T-helper 1 cell treated with Interleukin-12 subunit alpha and Interleukin-12 subunit beta and Interleukin-4 antibody, amounts not matched to agents 30 μg/mL and 1 μg/mL, for 36 hours (primary cell): Measurements from ENCODE around the gene MUC5B.

Experiments used
- H3K27ac Mint-ChIP-seq: one replicate; pipeline ENCODE4 v1.8.0; 2021; ENCODE audit warnings: mild to moderate bottlenecking, mixed read lengths
- H3K27me3 Mint-ChIP-seq: one replicate; pipeline ENCODE4 v1.8.0; 2021; ENCODE audit warnings: low read depth, mixed read lengths
- H3K36me3 Mint-ChIP-seq: one replicate; pipeline ENCODE4 v1.8.0; 2021; ENCODE audit warnings: low read depth, mixed read lengths
- H3K4me1 Mint-ChIP-seq: one replicate; pipeline ENCODE4 v1.8.0; 2021; ENCODE audit warnings: low read depth, mixed read lengths
- H3K4me3 Mint-ChIP-seq: one replicate; pipeline ENCODE4 v1.8.0; 2021; ENCODE audit warnings: mild to moderate bottlenecking, moderate library complexity, mixed read lengths
- H3K9me3 Mint-ChIP-seq: one replicate; pipeline ENCODE4 v1.8.0; 2021; ENCODE audit warnings: mixed read lengths

MUC5B gene

GRCh38 chr11:1197886-1198560 is 24.8 kb upstream of the MUC5B start:
- Mint-ChIP-seq H3K27ac (no peak overlapping the region), H3K4me1 (no peaks in the 10 kb centered on the region), H3K9me3 (no peaks in the 10 kb centered on the region), H3K4me3 (no peak overlapping the region), H3K27me3 (no peaks in the 10 kb centered on the region), H3K36me3 (no peaks in the 10 kb centered on the region)

DNA sequence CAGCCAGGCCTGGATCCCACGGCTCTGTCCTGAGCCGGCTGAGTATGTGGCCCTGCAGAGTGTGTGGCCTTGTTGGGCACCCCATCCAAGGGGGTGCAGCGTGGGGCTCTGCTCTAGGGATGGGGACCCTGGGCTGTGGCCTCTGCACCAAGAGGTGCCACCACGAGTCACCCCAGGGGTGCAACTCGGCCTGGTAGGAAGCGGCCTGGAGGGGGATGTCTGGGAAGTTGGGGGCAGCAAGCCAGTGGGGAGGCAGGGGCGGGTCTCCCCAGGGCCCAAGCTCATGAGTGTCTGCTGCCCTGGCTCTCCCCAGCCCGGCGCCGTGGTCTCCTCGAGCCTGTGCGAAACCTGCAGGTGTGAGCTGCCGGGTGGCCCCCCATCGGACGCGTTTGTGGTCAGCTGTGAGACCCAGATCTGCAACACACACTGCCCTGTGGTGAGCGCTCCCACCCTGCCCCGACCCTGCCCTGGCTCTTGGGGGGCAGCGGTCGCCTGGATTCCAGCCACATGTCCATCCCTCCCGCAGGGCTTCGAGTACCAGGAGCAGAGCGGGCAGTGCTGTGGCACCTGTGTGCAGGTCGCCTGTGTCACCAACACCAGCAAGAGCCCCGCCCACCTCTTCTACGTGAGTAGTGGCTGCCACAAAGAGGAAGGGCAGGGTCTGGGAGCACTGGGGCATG is 24.2 kb upstream of the MUC5B start:
- no peaks in the 10 kb centered on the region for H3K36me3 Mint-ChIP-seq
- no peak overlapping the region for H3K4me3 Mint-ChIP-seq
- no peak overlapping the region for H3K27ac Mint-ChIP-seq
- H3K9me3 Mint-ChIP-seq: no peaks in the 10 kb centered on the region
- H3K4me1 Mint-ChIP-seq: no peaks in the 10 kb centered on the region
- H3K27me3 Mint-ChIP-seq: no peaks in the 10 kb centered on the region

- no peaks in the 10 kb centered on the region for H3K9me3 Mint-ChIP-seq
- H3K4me3 Mint-ChIP-seq: no peak overlapping the region
- no peak overlapping the region for H3K27ac Mint-ChIP-seq
- no peaks in the 10 kb centered on the region for H3K4me1 Mint-ChIP-seq
- H3K27me3 Mint-ChIP-seq: no peaks in the 10 kb centered on the region
- no peaks in the 10 kb centered on the region for H3K36me3 Mint-ChIP-seq
Measured at GRCh38 chr11:1199241-1199750, 23.6 kb upstream of the MUC5B start.

GRCh38 chr11:1199751-1200610 is 22.9 kb upstream of the MUC5B start:
- Mint-ChIP-seq H3K36me3 (no peaks in the 10 kb centered on the region), H3K4me1 (no peaks in the 10 kb centered on the region), H3K4me3 (no peak overlapping the region), H3K9me3 (no peaks in the 10 kb centered on the region), H3K27me3 (no peaks in the 10 kb centered on the region), H3K27ac (no peak overlapping the region)

DNA sequence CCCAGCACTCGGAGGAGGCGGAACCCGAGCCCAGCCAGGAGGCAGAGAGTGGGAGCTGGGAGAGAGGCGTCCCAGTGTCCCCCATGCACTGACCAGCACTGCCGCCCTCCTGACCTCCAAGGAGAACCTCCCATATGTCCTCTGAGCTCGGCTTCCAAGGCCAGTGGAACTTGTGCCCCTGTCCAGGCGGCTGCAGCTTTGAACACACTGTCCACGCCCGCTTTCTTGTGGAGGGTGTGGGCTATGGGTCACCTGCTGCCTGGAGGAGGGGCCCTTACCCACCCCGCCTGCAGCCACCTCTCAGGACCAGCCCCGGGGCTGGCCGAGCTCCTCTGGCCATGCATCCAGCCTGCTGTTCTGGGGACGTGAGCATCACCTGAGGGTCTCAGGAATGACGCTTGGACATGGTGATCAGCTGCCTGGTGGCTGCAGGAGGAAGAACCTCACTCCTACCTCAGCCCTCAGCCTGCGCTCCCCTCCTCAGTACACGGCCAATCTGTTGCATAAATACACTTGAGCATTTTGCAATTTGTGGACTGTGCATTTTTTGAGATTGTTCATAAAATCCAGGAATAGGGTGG is 22.2 kb upstream of the MUC5B start:
- Mint-ChIP-seq H3K4me1 (no peaks in the 10 kb centered on the region), H3K4me3 (no peak overlapping the region), H3K36me3 (no peaks in the 10 kb centered on the region), H3K27me3 (no peaks in the 10 kb centered on the region), H3K27ac (no peak overlapping the region), H3K9me3 (no peaks in the 10 kb centered on the region)

DNA sequence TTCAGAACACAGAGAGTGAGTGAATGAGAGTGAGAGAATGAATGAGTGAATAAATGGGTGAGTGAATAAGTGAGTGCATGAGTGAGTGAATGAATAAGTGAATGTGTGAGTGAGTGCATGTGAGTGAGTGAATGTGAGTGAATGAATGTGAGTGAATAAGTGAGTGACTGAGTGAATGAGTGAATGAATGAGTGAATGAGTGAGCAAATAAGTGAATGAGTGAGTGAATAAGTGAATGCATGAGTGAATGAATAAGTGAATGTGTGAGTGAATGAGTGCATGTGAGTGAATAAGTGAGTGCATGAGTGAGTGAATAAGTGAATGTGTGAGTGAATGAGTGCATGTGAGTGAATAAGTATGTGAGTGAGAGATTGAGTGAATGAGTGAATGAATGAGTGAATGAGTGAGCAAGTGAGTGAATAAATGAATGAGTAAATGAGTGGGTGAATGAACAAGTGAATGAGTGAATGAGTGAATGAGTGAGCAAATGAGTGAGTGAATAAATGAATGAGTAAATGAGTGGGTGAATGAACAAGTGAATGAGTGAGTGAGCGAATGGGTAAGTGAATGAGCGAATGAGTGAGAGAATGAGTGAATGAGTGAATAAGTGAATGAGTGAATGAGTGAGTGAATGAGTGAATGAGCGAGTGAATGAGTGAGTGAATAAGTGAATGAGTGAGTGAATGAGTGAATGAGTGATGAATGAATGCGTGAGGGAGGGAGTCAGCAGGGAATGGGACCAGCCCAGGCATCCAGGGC is 21.3 kb upstream of the MUC5B start:
- Mint-ChIP-seq H3K9me3 (no peaks in the 10 kb centered on the region), H3K27ac (no peak overlapping the region), H3K4me3 (no peak overlapping the region), H3K36me3 (no peaks in the 10 kb centered on the region), H3K4me1 (no peaks in the 10 kb centered on the region), H3K27me3 (no peaks in the 10 kb centered on the region)

DNA sequence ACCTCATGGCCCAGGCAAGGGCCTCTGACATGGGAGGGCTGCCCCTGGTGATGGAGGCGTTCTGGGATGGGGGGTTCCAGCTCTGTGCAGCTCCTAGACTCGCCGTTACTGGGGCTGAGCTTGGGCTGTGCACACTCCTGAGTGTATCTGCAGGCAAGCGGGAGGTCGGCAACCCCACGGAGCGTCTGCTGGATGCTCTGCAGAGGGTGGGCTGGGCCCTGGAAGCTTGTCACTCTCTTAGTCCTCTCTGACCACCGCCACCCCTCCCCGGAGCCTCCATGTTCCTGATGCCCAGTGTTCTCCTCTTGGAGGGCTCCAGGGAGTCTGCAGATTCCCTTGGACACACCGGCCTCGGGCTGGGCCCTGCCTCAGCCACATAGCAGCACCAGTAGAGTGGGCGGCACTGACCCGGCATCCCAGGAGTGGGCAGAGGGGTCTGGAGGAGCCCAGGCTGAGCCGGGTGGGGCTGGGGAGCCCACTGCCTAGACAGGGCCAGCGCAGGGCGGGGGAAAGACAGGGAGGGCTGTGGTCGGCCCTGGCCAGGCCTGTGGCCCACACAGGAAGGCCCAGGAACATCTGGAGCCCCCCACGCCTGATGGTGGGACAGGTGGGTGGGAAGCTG is 20.6 kb upstream of the MUC5B start:
- no peaks in the 10 kb centered on the region for H3K9me3 Mint-ChIP-seq
- H3K4me1 Mint-ChIP-seq: no peaks in the 10 kb centered on the region
- no peaks in the 10 kb centered on the region for H3K36me3 Mint-ChIP-seq
- H3K27ac Mint-ChIP-seq: no peak overlapping the region
- no peak overlapping the region for H3K4me3 Mint-ChIP-seq
- no peaks in the 10 kb centered on the region for H3K27me3 Mint-ChIP-seq

DNA sequence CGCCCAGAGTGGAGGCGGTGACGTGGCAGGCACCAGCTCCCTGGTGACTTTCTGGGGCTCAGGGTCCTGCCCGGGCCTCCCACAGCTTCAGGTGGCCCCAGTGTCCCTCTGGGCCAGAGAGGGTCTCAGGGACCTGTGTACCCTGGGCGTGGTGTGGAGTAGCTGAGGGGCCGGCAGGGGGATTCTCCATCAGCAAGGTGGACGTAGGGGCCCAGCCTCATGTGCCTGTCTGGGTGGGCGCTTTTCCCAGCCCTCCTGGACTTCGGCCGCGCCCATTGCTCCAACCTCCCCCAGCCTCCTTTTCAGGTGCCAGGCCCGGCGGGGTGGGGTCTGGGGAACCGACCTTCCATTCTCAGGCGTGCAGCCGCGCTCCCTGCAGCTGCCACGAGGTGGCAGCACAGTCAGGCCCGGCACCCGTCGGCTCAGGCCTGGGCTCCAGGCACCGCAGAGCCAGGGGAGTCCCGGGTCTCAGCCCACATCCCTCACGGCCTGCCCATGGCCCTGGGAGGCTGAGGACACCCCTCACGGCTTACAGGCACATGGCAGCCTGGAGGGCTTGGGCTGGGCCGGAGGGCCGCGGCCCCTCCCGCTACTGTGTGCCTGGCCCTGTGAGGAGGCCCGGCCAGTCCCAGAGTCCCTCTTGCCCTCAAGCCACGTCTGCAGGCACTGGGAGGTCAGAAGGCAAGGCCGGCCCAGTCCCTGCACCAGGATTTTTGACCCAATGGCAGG is 19.9 kb upstream of the MUC5B start:
- Mint-ChIP-seq H3K27ac (no peak overlapping the region), H3K27me3 (no peaks in the 10 kb centered on the region), H3K4me3 (no peak overlapping the region), H3K9me3 (no peaks in the 10 kb centered on the region), H3K4me1 (no peaks in the 10 kb centered on the region), H3K36me3 (no peaks in the 10 kb centered on the region)

DNA sequence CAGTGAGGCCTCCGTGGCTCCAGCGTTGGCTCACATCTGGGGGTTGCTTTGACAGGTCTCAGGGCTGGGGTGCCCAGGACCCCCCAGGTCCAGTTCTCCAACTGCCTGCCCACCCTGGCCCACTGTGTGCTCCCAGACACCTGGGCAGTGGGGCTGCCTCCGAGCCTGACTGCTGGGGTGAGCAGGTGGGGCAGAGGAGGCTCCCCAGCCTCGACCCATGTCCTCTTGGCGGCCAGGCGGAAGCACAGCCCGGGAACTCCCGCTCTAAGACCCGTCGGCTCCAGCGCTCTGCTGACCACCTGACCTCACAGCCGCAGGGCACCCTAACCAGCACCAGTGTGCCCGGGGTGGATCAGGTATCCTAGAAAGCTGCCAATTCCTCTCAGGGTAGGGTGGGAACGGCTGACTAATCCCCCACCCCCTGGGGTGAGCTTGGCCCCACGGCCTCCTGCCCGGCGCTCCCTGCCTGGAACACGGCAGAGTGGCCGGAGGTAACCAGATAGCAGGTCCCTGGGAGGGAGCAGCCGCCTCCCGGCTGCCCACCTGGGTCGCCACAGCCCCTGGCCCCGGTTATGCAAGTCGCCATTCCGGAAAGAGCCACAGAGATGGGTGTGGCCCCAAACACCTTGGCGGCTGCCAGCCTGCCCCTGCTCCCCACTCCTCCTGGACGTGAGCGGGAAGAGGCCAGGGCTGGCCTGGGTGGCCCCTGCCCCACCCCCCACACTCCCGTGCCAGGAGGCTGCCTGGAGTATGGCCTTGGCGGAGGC is 19.2 kb upstream of the MUC5B start:
- Mint-ChIP-seq H3K36me3 (no peaks in the 10 kb centered on the region), H3K27ac (no peak overlapping the region), H3K4me3 (no peak overlapping the region), H3K9me3 (no peaks in the 10 kb centered on the region), H3K4me1 (no peaks in the 10 kb centered on the region), H3K27me3 (no peaks in the 10 kb centered on the region)

- Mint-ChIP-seq H3K27ac (no peak overlapping the region), H3K36me3 (no peaks in the 10 kb centered on the region), H3K27me3 (no peaks in the 10 kb centered on the region), H3K4me1 (no peaks in the 10 kb centered on the region), H3K9me3 (no peaks in the 10 kb centered on the region), H3K4me3 (no peak overlapping the region)
Measured at GRCh38 chr11:1204381-1205101, 18.3 kb upstream of the MUC5B start.

GRCh38 chr11:1205121-1205986 is 17.5 kb upstream of the MUC5B start:
- H3K36me3 Mint-ChIP-seq: peaks cover 1% of the 10 kb centered on the region
- no peak overlapping the region for H3K4me3 Mint-ChIP-seq
- H3K27me3 Mint-ChIP-seq: no peaks in the 10 kb centered on the region
- no peaks in the 10 kb centered on the region for H3K4me1 Mint-ChIP-seq
- no peak overlapping the region for H3K27ac Mint-ChIP-seq
- H3K9me3 Mint-ChIP-seq: peaks cover 3% of the 10 kb centered on the region
